ENCODE measurements around the gene ARFIP2. TPM values are rescaled to one million over a fixed set of nuclear protein-coding genes. Genes with fewer than 3 reads are reported as not detected.

The ARFIP2 gene
- polyA plus RNA-seq (2011; rRNA removed) (87.9 and 88.5 TPM in 2 replicates), polyA plus RNA-seq (2017; fragmentation: RNase III; extraction: RNeasy Plus Mini Kit Qiagen cat#74134 plus additional on column Dnase treatment) (68.7 to 80.0 TPM (median 79.2 TPM) in 3 replicates), polyA minus RNA-seq (2011; rRNA and poly(A)+ RNA removed) (66.9 and 74.9 TPM in 2 replicates)
- 66.8 and 75.5 TPM in 2 replicates for polyA plus RNA-seq (2012; cell fraction: cytosol; rRNA removed)
- 112 and 114 TPM in 2 replicates for polyA plus RNA-seq (2012; cell fraction: nucleus; rRNA removed)

- peaks cover 25% of the 10 kb centered on the region for H3K4me1 ChIP-seq
- peak; percentile 97 to 99 for DNase-seq (ENCODE audit: low read depth in 1 of 2, low spot score in 1 of 2)
- peak within 1 kb of the TSS; percentile 86 to 94 for H3K27ac ChIP-seq
- peak within 1 kb of the TSS; percentile 90 for H3K4me3 ChIP-seq
- TF ChIP-seq MAX (IDR thresholded peaks at IDR 0.05) (peak; percentile 88), CHD2 (IDR thresholded peaks at IDR 0.05; ENCODE audit: low read length, partially characterized antibody) (peak; percentile 52), RCOR1 (IDR thresholded peaks at IDR 0.05; ENCODE audit: low read depth, low read length) (no peak), TP53 (CRISPR knock-in tag; IDR thresholded peaks at IDR 0.05) (no peak), FOXS1 (CRISPR knock-in tag; IDR thresholded peaks at IDR 0.05) (no peak), RARB (CRISPR knock-in tag; IDR thresholded peaks at IDR 0.05) (no peak), HES2 (IDR thresholded peaks at IDR 0.05) (no peak), RAD21 (conservative IDR thresholded peaks at IDR 0.05 in 1 of 2, IDR thresholded peaks at IDR 0.05 in 1 of 2) (no peak), ZSCAN20 (CRISPR knock-in tag; IDR thresholded peaks at IDR 0.05) (no peak), CBX2 (IDR thresholded peaks at IDR 0.05; ENCODE audit: borderline replicate concordance, low read depth) (no peak), KDM5A (IDR thresholded peaks at IDR 0.05) (peak; percentile 70), JUN (IDR thresholded peaks at IDR 0.05) (peak; percentile 71 to 77), MYC (IDR thresholded peaks at IDR 0.05; ENCODE audit: borderline replicate concordance, low read length) (peak; percentile 32; the same call in 1 of the 2 replicates), TFCP2L1 (CRISPR knock-in tag; IDR thresholded peaks at IDR 0.05) (no peak), HOXA7 (CRISPR knock-in tag; IDR thresholded peaks at IDR 0.05) (no peak), PHF8 (IDR thresholded peaks at IDR 0.05; ENCODE audit: borderline replicate concordance, low read depth) (peak; percentile 79; the same call in 1 of the 2 replicates), RFX5 (IDR thresholded peaks at IDR 0.05) (no peak), GATA3 (IDR thresholded peaks at IDR 0.05; ENCODE audit: borderline replicate concordance) (0 out of 2 replicates have a peak, but pooled peaks have one; percentile 10), MAFK (IDR thresholded peaks at IDR 0.05; ENCODE audit: partially characterized antibody) (peak; percentile 41), EHMT2 (IDR thresholded peaks at IDR 0.05; ENCODE audit: low read depth) (no peak), POLR2A (IDR thresholded peaks at IDR 0.05; ENCODE audit: low read length) (peak; percentile 86), ZNF302 (CRISPR knock-in tag; IDR thresholded peaks at IDR 0.05) (no peak)
- TF ChIP-seq, protein P1, sequence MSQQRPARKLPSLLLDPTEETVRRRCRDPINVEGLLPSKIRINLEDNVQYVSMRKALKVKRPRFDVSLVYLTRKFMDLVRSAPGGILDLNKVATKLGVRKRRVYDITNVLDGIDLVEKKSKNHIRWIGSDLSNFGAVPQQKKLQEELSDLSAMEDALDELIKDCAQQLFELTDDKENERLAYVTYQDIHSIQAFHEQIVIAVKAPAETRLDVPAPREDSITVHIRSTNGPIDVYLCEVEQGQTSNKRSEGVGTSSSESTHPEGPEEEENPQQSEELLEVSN (IDR thresholded peaks at IDR 0.05; ENCODE audit: borderline replicate concordance, low read depth), result peak; percentile 49; the same call in 1 of the 2 replicates
- TF ChIP-seq, protein P2, sequence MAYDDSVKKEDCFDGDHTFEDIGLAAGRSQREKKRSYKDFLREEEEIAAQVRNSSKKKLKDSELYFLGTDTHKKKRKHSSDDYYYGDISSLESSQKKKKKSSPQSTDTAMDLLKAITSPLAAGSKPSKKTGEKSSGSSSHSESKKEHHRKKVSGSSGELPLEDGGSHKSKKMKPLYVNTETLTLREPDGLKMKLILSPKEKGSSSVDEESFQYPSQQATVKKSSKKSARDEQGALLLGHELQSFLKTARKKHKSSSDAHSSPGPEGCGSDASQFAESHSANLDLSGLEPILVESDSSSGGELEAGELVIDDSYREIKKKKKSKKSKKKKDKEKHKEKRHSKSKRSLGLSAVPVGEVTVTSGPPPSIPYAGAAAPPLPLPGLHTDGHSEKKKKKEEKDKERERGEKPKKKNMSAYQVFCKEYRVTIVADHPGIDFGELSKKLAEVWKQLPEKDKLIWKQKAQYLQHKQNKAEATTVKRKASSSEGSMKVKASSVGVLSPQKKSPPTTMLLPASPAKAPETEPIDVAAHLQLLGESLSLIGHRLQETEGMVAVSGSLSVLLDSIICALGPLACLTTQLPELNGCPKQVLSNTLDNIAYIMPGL (CRISPR knock-in tag; IDR thresholded peaks at IDR 0.05; ENCODE audit: borderline replicate concordance), result no peak
- TF ChIP-seq, protein P3, sequence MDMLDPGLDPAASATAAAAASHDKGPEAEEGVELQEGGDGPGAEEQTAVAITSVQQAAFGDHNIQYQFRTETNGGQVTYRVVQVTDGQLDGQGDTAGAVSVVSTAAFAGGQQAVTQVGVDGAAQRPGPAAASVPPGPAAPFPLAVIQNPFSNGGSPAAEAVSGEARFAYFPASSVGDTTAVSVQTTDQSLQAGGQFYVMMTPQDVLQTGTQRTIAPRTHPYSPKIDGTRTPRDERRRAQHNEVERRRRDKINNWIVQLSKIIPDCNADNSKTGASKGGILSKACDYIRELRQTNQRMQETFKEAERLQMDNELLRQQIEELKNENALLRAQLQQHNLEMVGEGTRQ (IDR thresholded peaks at IDR 0.05), result no peak
- TF ChIP-seq, protein P4, sequence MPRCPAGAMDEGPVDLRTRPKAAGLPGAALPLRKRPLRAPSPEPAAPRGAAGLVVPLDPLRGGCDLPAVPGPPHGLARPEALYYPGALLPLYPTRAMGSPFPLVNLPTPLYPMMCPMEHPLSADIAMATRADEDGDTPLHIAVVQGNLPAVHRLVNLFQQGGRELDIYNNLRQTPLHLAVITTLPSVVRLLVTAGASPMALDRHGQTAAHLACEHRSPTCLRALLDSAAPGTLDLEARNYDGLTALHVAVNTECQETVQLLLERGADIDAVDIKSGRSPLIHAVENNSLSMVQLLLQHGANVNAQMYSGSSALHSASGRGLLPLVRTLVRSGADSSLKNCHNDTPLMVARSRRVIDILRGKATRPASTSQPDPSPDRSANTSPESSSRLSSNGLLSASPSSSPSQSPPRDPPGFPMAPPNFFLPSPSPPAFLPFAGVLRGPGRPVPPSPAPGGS (IDR thresholded peaks at IDR 0.05), result peak; percentile 84; the same call in 2 of the 3 replicates
- TF ChIP-seq, protein P5, sequence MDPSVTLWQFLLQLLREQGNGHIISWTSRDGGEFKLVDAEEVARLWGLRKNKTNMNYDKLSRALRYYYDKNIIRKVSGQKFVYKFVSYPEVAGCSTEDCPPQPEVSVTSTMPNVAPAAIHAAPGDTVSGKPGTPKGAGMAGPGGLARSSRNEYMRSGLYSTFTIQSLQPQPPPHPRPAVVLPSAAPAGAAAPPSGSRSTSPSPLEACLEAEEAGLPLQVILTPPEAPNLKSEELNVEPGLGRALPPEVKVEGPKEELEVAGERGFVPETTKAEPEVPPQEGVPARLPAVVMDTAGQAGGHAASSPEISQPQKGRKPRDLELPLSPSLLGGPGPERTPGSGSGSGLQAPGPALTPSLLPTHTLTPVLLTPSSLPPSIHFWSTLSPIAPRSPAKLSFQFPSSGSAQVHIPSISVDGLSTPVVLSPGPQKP (IDR thresholded peaks at IDR 0.05; ENCODE audit: low read depth, low read length), result no peak
- POLR2A ChIA-PET, result interaction anchor here (0.5 to 1.8 kb wide), 16 partner anchors 9 to 202 kb away, joined by 3 to 18 read pairs (median 4); partner anchors contain the start of genes APBB1, ILK, MRPL17 and SMPD1
- no peaks in the 10 kb centered on the region for H3K9me3 ChIP-seq
- CTCF ChIA-PET, result interaction anchor here (1.2 to 2.4 kb wide), 7 partner anchors 17 to 202 kb away, joined by 3 to 12 read pairs (median 3); partner anchors contain the start of gene MRPL17
- peak; percentile 97 to 99 for ATAC-seq
- peak; percentile 32 for FAIRE-seq
- peak within 1 kb of the TSS; percentile 98 for H3K4me2 ChIP-seq
- 1% methylated on average over 46 of the region's 66 CpGs for WGBS (ENCODE audit: missing lambda C conversion rate)
Measured at GRCh38 chr11:6481012-6481923, at the start of gene ARFIP2, which contains the start of gene TIMM10B. Gene ARFIP2, minus strand, starts transcription at chr11:6481331. Its CDS starts 910 bp downstream, at chr11:6480421. Gene TIMM10B, plus strand, starts transcription at chr11:6481501. Its CDS starts 16 bp downstream, at chr11:6481517.
